ENCODE results near the gene CBLB.

DNA sequence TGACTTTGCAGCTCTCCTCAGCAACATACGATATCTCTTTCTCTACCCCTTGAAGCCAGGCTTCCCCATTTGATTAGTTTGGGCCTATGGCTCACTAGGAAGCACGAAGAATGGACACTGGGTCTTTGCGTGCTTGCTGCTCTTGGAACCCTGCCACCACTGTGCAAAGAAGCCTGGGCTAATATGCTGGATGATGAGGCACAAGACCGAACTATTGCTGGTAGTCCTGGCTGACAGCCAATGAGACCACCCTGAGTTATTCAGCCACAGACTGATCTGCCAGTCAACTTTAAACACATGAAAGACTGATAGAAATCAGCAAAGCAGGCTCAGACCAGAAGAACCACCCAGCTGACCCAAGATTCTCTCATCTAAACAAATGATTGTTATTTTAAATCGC is 250.3 kb downstream of the CBLB start:
- TF ChIP-seq CTCF (IDR thresholded peaks at IDR 0.05) (no peak), POLR2AphosphoS5 (IDR thresholded peaks at IDR 0.05; ENCODE audit: low read depth, low read length) (no peak), SIN3A (IDR thresholded peaks at IDR 0.05; ENCODE audit: borderline replicate concordance, insufficient read depth, low read depth, low read length) (no peak)
- TF ChIP-seq, protein P1, sequence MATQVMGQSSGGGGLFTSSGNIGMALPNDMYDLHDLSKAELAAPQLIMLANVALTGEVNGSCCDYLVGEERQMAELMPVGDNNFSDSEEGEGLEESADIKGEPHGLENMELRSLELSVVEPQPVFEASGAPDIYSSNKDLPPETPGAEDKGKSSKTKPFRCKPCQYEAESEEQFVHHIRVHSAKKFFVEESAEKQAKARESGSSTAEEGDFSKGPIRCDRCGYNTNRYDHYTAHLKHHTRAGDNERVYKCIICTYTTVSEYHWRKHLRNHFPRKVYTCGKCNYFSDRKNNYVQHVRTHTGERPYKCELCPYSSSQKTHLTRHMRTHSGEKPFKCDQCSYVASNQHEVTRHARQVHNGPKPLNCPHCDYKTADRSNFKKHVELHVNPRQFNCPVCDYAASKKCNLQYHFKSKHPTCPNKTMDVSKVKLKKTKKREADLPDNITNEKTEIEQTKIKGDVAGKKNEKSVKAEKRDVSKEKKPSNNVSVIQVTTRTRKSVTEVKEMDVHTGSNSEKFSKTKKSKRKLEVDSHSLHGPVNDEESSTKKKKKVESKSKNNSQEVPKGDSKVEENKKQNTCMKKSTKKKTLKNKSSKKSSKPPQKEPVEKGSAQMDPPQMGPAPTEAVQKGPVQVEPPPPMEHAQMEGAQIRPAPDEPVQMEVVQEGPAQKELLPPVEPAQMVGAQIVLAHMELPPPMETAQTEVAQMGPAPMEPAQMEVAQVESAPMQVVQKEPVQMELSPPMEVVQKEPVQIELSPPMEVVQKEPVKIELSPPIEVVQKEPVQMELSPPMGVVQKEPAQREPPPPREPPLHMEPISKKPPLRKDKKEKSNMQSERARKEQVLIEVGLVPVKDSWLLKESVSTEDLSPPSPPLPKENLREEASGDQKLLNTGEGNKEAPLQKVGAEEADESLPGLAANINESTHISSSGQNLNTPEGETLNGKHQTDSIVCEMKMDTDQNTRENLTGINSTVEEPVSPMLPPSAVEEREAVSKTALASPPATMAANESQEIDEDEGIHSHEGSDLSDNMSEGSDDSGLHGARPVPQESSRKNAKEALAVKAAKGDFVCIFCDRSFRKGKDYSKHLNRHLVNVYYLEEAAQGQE (IDR thresholded peaks at IDR 0.05; ENCODE audit: insufficient read depth in 1 of 2, low read depth in 2 of 2, low read length in 1 of 2): no peak
